ELF-1 (cell line): ENCODE results near the gene A2M.

ENCODE experiments used
- DNase-seq: peaks from one replicate; pipeline ENCODE4 v3.0.0-alpha.2; 2016; ENCODE audit warnings: low read depth, low spot score

Gene A2M

GRCh38 chr12:9122091-9122609 lies 6.4 kb upstream of the A2M start:
- no peak for DNase-seq

- DNase-seq = no peak
These were observed 4.9 kb upstream of the A2M start for GRCh38 chr12:9120487-9121184.

- DNase-seq = no peak
These were observed 2.4 kb upstream of the A2M start for GRCh38 chr12:9118158-9118557.

GRCh38 chr12:9114946-9115345 lies 773 bp downstream of the A2M start:
- DNase-seq = no peak

- DNase-seq = no peak
These were observed 1.8 kb downstream of the A2M start for GRCh38 chr12:9113987-9114309.

- DNase-seq = no peak
These were observed 2.3 kb downstream of the A2M start for GRCh38 chr12:9113296-9113986.

- no peak for DNase-seq
These were observed 3.5 kb downstream of the A2M start for GRCh38 chr12:9112076-9112853.

GRCh38 chr12:9111525-9111924 lies 4.2 kb downstream of the A2M start:
- no peak for DNase-seq

GRCh38 chr12:9109737-9110491 lies 5.8 kb downstream of the A2M start:
- no peak for DNase-seq

GRCh38 chr12:9109213-9109522 lies 6.6 kb downstream of the A2M start:
- no peak for DNase-seq

GRCh38 chr12:9108504-9109212 lies 7.1 kb downstream of the A2M start:
- DNase-seq = no peak

- DNase-seq = no peak
These were observed 8.2 kb downstream of the A2M start for GRCh38 chr12:9107542-9107873.

- no peak for DNase-seq
These were observed 8.8 kb downstream of the A2M start for GRCh38 chr12:9106610-9107541.

GRCh38 chr12:9106067-9106466 lies 9.7 kb downstream of the A2M start:
- no peak for DNase-seq

GRCh38 chr12:9104767-9105423 lies 10.8 kb downstream of the A2M start:
- no peak for DNase-seq

GRCh38 chr12:9104087-9104486 lies 11.6 kb downstream of the A2M start:
- DNase-seq = no peak

GRCh38 chr12:9103050-9103849 lies 12.5 kb downstream of the A2M start:
- DNase-seq = no peak

- no peak for DNase-seq
These were observed 14.6 kb downstream of the A2M start for GRCh38 chr12:9101018-9101687.
